GM12874 (cell line): ENCODE data around the gene ASCL5.

ENCODE experiments used
- CTCF ChIP-seq: IDR thresholded peaks from 2 replicates; pipeline ENCODE4 v1.5.1; 2011; ENCODE audit warnings: low read depth, mild to moderate bottlenecking, control low read depth, low read length, moderate library complexity; ENCODE audit not compliant: insufficient read depth

The ASCL5 gene

GRCh38 chr1:201156819-201157218 lies 29.8 kb upstream of the ASCL5 start:
- TF ChIP-seq CTCF, result no peak

- TF ChIP-seq CTCF, result no peak
Observed at GRCh38 chr1:201156346-201156745, 29.4 kb upstream of the ASCL5 start.

- TF ChIP-seq CTCF, result no peak
Observed at GRCh38 chr1:201155354-201155753, 28.4 kb upstream of the ASCL5 start.

- no peak for TF ChIP-seq CTCF
Observed at GRCh38 chr1:201154389-201155165, 27.6 kb upstream of the ASCL5 start, which contains the start of gene TMEM9. Gene TMEM9 (minus strand): TSS chr1:201154474. CDS start chr1:201153923, 551 bp downstream.

GRCh38 chr1:201153474-201154388 lies 26.7 kb upstream of the ASCL5 start:
- TF ChIP-seq CTCF, result no peak

GRCh38 chr1:201149400-201149799 lies 22.4 kb upstream of the ASCL5 start:
- peak; percentile 46 for TF ChIP-seq CTCF

- TF ChIP-seq CTCF, result no peak
Observed at GRCh38 chr1:201147396-201148015, 20.5 kb upstream of the ASCL5 start.
